Breast epithelium (tissue), 3 donors: ENCODE data around the gene TFPI2.

Source experiments
- POLR2AphosphoS5 ChIP-seq, 3 donors: sonication (generic); formaldehyde crosslinking; IDR thresholded peaks; one replicate each; pipeline ENCODE4 v1.6.1; 2017; ENCODE audit warnings: antibody characterized with exemption in 3 of 3
- TF ChIP-seq, protein P1 (sequence below), 3 donors: fragments of 450-650 bp; IDR thresholded peaks; one replicate each; pipeline ENCODE4 v1.5.1; 2016 to 2017; ENCODE audit warnings: antibody characterized with exemption in 3 of 3, mild to moderate bottlenecking in 3 of 3, moderate library complexity in 3 of 3

DNA sequence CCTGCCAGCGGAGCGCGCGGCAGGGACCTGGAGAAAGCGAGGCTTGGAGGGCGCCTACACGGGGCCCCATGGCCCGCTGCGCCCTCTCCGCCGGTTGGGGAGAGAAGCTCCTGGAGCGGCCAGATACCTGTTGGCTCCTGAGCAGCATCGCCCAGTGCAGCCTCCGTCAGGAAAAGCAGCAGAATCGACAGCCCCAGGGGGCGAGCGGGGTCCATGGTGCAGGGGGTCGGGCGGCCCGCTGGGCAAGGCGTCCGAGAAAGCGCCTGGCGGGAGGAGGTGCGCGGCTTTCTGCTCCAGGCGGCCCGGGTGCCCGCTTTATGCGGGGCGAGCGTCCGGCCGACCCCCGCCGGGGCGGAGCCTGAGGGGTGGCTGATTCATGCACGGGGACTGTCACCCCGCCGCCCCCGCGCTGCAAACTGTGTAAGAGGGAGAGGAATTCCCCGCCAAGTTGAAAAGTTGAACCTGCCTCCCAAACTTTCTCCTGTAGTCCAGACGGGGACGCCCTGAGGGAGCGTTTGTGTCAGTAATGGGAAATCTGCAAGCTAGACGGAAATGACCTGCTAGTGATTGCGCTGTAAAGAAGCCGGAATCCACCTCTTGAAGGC, at the start of gene TFPI2:
- TF ChIP-seq, protein P1, sequence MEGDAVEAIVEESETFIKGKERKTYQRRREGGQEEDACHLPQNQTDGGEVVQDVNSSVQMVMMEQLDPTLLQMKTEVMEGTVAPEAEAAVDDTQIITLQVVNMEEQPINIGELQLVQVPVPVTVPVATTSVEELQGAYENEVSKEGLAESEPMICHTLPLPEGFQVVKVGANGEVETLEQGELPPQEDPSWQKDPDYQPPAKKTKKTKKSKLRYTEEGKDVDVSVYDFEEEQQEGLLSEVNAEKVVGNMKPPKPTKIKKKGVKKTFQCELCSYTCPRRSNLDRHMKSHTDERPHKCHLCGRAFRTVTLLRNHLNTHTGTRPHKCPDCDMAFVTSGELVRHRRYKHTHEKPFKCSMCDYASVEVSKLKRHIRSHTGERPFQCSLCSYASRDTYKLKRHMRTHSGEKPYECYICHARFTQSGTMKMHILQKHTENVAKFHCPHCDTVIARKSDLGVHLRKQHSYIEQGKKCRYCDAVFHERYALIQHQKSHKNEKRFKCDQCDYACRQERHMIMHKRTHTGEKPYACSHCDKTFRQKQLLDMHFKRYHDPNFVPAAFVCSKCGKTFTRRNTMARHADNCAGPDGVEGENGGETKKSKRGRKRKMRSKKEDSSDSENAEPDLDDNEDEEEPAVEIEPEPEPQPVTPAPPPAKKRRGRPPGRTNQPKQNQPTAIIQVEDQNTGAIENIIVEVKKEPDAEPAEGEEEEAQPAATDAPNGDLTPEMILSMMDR (IDR thresholded peaks at IDR 0.05): no peak
- TF ChIP-seq POLR2AphosphoS5 (IDR thresholded peaks at IDR 0.05): no peak
